ENCODE data around the gene RPN1. TPM values are rescaled to one million over a fixed set of nuclear protein-coding genes. Genes with fewer than 3 reads are reported as not detected.

The RPN1 gene
- total RNA-seq, 1 donor, result 661 TPM

DNA sequence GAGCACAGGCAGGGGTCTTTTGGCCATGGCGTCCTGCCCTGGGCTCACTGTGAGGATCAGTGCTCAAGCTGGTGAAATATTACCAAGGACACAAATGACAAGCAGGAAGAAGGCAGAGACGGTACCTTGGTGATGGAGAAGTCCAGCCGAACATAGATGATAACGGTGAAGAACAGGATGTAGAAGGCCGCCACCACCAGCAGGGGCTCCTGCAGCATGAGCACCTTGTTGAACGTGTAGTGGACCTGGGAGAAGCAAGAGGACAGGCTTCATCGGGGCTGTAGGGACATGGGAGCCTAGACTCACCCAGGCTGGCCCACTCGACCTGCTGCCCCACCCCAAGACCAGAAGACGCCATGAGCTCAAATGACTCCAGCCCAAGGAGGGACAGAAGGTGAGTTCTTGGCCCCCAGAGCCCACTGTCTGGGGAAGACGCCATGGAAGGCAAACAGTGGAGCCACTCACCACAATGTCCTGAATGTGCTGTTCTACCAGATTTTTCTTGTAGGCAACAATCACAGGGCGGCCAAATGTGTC, 25.1 kb downstream of the RPN1 start:
- TF ChIP-seq, protein P1, sequence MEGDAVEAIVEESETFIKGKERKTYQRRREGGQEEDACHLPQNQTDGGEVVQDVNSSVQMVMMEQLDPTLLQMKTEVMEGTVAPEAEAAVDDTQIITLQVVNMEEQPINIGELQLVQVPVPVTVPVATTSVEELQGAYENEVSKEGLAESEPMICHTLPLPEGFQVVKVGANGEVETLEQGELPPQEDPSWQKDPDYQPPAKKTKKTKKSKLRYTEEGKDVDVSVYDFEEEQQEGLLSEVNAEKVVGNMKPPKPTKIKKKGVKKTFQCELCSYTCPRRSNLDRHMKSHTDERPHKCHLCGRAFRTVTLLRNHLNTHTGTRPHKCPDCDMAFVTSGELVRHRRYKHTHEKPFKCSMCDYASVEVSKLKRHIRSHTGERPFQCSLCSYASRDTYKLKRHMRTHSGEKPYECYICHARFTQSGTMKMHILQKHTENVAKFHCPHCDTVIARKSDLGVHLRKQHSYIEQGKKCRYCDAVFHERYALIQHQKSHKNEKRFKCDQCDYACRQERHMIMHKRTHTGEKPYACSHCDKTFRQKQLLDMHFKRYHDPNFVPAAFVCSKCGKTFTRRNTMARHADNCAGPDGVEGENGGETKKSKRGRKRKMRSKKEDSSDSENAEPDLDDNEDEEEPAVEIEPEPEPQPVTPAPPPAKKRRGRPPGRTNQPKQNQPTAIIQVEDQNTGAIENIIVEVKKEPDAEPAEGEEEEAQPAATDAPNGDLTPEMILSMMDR (IDR thresholded peaks at IDR 0.05; ENCODE audit: insufficient read depth, low read depth, low read length), result no peak
- no peak for DNase-seq (ENCODE audit: low read depth)
- no peak overlapping the region for H3K4me3 ChIP-seq (ENCODE audit: low read depth, low read length)

DNA sequence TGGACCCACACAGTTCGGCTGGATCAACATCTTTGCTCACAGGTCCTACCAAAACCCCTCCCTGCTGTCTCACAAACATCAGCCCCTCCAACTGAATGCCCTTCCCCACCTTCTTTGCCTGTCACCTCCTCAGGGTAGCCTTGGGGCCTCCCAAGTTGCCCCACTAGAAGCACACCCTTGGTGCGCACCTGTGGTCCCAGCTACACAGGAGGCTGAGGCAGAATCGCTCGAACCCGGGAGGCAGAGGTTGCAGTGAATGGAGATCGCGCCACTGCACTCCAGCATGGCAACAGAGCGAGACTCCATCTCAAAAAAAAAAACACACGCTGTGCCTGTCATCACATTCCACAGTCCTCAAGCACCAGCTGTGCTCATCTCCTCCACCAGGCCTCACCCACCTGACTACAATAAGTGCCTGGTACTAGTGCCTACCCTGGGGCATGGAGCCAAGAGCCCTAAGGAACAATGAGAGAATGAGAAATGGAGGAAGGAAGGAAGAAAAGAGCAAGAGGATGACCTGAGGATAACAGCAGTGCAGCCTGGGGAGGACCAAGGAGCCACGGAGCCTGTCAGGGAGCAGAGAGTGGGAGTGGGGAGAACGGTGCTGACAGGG, 26.0 kb downstream of the RPN1 start:
- no peak for DNase-seq (ENCODE audit: low read depth)

DNA sequence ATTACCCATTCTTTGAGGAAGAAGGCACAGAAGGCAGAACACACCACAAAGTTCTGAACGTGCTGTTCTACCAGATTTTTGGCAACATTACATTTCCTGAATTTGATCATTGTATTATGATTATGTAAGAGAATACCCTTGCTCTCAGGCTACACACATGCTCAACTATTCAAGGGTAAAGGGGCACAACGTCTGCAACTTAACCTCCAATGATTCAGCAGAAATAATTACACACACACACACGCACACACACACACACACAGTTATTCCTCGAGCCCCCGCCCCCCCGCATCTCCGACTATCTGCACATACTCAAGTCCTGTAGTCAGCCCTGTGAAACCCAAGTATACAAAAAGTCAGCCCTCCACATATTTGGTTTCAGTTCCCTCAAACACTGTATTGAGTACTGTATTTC, 26.8 kb downstream of the RPN1 start:
- TF ChIP-seq, protein P1 (IDR thresholded peaks at IDR 0.05; ENCODE audit: insufficient read depth, low read depth, low read length), result no peak
- peak; percentile 74 for DNase-seq (ENCODE audit: low read depth)
- H3K4me3 ChIP-seq (ENCODE audit: low read depth, low read length), result no peak overlapping the region

More for the DNA sequence above, 26.0 kb downstream of the RPN1 start:
- no peak overlapping the region for H3K4me3 ChIP-seq (ENCODE audit: low read depth, low read length)
- TF ChIP-seq, protein P1 (IDR thresholded peaks at IDR 0.05; ENCODE audit: insufficient read depth, low read depth, low read length), result no peak

DNA sequence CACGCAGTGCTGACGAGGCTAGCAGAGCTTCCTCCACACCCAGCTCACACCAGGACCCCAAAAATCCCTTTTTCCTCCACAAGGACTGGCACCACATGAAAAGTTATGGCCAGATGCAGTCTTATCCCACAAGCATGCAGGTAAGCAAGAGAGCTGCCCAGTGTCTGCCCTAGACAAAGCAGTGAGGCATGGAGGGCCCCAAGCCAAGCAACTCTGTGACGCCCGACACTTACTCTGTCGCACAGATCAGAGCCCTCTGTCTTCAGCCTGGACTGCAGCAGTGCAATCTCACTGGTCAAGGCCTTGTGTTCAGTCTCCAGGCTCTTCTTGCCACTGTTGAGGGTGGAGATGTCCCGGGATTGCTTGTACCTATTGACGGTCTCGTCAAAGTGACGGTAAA, 28.7 kb downstream of the RPN1 start:
- DNase-seq (ENCODE audit: low read depth), result no peak
- H3K4me3 ChIP-seq (ENCODE audit: low read depth, low read length), result no peak overlapping the region
- TF ChIP-seq, protein P1 (IDR thresholded peaks at IDR 0.05; ENCODE audit: insufficient read depth, low read depth, low read length), result no peak

DNA sequence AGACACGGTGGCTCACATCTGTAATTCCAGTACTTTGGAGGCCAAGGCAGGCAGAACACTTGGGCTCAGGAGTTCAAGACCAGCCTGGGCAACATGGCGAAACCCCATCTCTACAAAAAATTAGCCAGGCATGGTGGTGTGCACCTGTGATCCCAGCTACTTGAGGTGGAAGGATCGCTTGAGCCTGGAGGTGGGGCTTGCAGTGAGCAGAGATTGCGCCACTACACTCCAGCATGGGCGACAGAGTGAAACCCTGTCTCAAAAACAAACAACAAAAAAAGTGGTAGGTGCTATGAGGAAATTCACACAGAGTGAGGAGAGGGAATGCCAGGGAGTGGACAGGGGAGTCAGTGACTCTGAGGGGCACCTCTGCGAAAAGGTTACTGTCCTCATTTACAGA, 29.4 kb downstream of the RPN1 start:
- TF ChIP-seq, protein P1 (IDR thresholded peaks at IDR 0.05; ENCODE audit: insufficient read depth, low read depth, low read length), result no peak
- no peak overlapping the region for H3K4me3 ChIP-seq (ENCODE audit: low read depth, low read length)
- no peak for DNase-seq (ENCODE audit: low read depth)

DNA sequence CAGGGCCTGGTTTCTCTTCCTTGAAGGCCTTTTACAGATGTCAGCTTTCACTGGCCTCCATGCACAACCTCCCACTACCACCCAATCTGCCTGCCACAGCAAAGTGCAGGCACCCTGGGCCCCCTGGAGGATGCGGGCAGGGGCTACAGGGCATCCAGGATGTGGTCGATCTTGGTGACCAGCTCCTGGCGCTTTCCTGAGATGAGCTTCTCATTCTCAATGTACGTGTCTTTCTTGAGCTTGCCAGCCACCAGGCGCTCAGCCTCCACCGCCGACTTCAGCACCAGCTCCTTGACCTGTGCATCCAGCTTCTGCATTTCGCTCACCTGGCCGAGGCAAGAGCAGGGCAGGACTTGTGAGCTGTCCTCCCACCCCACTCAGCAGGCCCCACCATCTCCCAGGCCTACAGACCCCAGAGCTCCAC, 30.3 kb downstream of the RPN1 start:
- no peak for DNase-seq (ENCODE audit: low read depth)
- TF ChIP-seq, protein P1 (IDR thresholded peaks at IDR 0.05; ENCODE audit: insufficient read depth, low read depth, low read length), result no peak
- no peak overlapping the region for H3K4me3 ChIP-seq (ENCODE audit: low read depth, low read length)
